Measurements from ENCODE around the gene DDX21.

The DDX21 gene

DNA sequence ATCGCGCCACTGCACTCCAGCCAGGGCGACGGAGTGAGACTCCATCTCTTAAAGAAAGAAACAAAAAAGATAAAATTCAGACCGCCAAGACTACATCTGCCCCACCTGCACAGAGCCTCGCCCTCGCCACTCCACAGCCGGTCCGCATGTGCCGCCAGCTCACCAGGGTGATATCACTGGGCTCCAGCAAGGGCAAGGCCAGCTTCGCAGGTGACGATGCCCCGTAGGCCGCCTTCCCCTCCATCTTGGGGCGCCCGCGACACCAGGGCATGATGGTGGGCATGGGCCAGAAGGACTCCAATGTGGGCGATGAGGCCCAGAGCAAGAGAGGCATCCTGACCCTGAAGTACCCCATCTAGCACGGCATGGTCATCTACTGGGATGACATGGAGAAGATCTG, 66.6 kb downstream of the DDX21 start:
- FAIRE-seq (no peak), DNase-seq (ENCODE audit: insufficient read length) (no peak)
- TF ChIP-seq TAF1 (IDR thresholded peaks at IDR 0.05; ENCODE audit: borderline replicate concordance, low read depth, low read length) = no peak
- no peak for TF ChIP-seq POLR2AphosphoS5 (IDR thresholded peaks at IDR 0.05; ENCODE audit: low read depth, low read length)
- no peak for TF ChIP-seq POLR2A (IDR thresholded peaks at IDR 0.05; ENCODE audit: low read depth, low read length)

DNA sequence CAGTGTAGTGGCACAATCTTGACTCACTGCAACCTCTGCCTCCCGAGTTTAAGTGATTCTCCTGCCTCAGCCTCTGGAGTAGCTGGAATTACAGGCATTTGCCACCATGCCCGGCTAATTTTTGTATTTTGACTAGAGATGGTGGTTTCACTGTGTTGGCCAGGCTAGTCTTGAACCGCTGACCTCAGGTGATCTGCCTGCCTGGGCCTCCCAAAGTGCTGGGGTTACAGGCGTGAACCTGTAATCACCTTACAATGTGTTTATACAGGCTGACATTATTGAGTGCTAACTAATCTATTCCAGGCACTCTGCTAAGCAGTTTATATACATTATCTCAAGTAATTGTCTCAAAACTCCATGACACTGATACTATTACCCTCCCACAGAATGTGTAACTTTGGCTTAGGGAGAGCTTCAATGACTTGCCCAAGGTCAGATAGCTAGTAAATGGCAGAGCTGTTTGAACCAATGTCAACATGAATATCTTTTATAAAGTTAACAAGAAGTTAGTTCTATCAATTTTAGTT, 69.5 kb downstream of the DDX21 start:
- DNase-seq (ENCODE audit: insufficient read length) (no peak), FAIRE-seq (no peak)
- TF ChIP-seq TAF1 (IDR thresholded peaks at IDR 0.05; ENCODE audit: borderline replicate concordance, low read depth, low read length) (no peak), POLR2A (IDR thresholded peaks at IDR 0.05; ENCODE audit: low read depth, low read length) (no peak), POLR2AphosphoS5 (IDR thresholded peaks at IDR 0.05; ENCODE audit: low read depth, low read length) (no peak)

- TF ChIP-seq TAF1 (IDR thresholded peaks at IDR 0.05; ENCODE audit: borderline replicate concordance, low read depth, low read length) (no peak), POLR2A (IDR thresholded peaks at IDR 0.05; ENCODE audit: low read depth, low read length) (no peak), POLR2AphosphoS5 (IDR thresholded peaks at IDR 0.05; ENCODE audit: low read depth, low read length) (no peak)
- no peak for DNase-seq (ENCODE audit: insufficient read length)
- no peak for FAIRE-seq
Observed at GRCh38 chr10:69033256-69033655, 77.3 kb downstream of the DDX21 start.
